ENCODE results near the gene CUL2.
"Not testable (repeated sequence)": the region's sequence is repeated elsewhere in the genome, so short reads cannot be mapped to it uniquely, and the experiment has no call there.

The CUL2 gene

GRCh38 chr10:34973757-34974156 is 116.4 kb downstream of the CUL2 start:
- DNase-seq = not testable (repeated sequence)

GRCh38 chr10:34973121-34973520 is 117.0 kb downstream of the CUL2 start:
- not testable (repeated sequence) for DNase-seq

GRCh38 chr10:34972591-34972990 is 117.5 kb downstream of the CUL2 start:
- not testable (repeated sequence) for DNase-seq

DNA sequence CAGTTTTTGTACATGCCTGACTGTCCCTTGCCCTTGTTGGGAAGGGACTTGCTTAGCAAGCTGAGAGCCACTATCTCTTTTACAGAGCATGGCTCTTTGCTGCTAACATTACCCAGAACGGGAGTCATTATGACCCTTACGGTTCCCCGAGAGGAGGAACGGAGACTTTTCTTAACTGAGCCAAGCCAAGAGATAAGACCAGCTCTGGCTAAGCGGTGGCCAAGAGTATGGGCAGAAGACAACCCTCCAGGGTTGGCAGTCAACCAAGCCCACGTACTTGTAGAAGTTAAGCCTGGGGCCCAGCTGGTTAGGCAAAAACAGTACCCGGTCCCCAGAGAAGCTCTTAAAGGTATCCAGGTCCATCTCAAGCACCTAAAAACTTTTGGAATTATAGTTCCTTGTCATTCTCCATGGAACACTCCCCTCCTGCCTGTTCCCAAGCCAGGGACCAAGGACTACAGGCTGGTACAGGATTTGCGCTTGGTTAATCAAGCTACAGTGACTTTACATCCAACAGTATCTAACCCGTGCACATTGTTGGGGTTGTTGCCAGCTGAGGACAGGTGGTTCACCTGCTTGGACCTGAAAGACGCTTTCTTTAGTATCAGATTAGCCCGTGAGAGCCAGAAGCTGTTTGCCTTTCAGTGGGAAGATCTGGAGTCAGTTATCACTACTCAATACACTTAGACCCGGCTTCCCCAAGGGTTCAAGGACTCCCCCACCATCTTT is 118.4 kb downstream of the CUL2 start:
- DNase-seq = not testable (repeated sequence)

- no peak for DNase-seq
Observed at GRCh38 chr10:34969171-34969570, 121.0 kb downstream of the CUL2 start.

- no peak for DNase-seq
Observed at GRCh38 chr10:34967335-34967880, 122.7 kb downstream of the CUL2 start.

- no peak for DNase-seq
Observed at GRCh38 chr10:34966451-34966850, 123.7 kb downstream of the CUL2 start.

GRCh38 chr10:34966040-34966439 is 124.1 kb downstream of the CUL2 start:
- DNase-seq = no peak

DNA sequence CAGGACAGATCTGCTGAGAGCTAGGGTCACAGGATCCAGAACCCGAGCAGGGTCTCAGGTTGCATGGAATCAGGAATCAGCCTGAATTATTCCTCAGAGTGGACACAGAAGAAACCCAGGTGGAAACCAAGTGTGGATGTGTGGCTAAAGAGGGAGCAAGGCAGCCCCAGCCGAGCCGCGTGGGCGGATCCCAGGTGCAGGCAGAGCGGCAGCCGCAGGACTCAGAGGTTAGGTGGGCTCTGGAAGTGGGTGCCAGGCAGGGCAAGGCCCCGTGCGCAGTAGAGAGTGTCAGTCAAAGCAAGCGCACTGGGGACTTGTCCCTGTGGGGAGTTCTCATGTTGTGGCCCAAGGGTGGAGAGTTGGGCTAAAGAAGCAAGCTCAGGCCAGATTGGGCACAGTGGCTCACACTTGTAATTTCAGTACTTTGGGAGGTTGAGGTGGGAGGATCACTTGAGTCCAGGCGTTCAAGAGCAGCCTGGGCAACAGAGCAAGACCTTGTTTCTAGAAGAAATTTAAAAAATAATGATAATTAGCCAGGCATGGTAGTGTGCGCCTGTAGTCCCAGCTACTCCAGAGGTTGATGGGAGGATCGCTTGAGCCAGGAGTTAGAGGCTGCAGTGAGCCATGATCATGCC is 125.9 kb downstream of the CUL2 start:
- no peak for DNase-seq

DNA sequence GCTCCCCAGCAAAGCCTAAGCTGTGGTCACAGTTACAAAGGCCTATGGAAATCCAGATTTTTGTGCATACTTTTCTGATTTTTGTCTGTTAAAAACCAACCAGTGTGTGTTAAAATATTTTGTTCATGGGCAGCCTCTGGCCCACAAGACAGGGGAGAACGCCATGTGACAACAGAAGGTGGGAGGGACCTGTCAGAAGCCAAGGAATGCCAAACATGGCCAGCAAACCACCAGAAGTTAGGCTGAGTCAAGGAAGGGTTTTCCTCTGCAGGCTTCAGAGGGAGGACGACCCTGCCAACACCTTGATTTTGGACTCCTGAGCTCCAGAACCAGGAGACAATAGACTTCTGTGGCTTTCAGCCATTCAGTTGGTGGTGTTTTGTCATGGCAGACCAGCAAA is 127.3 kb downstream of the CUL2 start:
- DNase-seq = no peak

DNA sequence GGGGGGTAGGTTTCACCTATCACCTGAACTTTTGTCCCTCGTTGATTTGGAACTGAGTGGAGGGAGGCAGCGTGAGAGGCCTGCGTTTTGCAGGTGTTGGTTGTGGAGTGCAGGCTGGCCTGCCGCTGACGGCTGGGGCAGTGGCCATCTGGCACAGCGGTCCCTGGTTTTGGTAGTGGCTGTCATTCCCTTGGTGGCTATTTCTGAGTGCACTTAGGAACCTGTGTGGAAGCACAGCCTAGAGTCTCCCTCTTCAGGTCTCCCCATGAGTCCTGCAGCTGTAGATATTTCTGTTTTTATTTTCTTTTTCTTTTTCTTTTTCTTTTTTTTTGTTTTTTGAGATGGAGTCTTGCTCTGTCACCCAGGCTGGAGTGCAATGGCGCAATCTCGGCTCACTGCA is 129.2 kb downstream of the CUL2 start:
- no peak for DNase-seq

DNA sequence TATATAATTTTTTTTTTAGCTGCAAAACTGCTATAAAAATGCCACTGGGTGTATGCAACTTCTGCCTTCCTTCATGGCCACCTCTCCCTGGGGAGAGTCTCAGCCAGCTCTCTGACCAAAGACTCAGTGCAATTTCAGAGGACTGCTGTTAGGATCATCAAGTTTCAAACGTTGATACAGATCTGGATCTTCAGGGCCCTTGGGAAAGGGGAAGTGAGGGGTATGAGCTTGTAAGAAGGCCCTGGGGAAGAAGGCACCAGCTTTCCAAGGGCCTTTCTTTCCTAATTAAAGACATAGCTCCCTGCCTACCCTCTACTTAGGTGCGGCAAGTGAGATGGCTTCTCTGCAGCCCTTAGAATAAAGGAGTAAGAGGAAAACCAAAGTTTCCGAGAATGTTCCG is 130.4 kb downstream of the CUL2 start:
- DNase-seq = no peak

- no peak for DNase-seq
Observed at GRCh38 chr10:34959321-34959720, 130.8 kb downstream of the CUL2 start.

Measured in activated CD4-positive, alpha-beta T cell treated with anti-CD3 and anti-CD28 coated beads, Interleukin-2, amount 50 U/mL, for 4 hours (primary cell).